Memory B cell (primary cell): Measurements from ENCODE around the gene HMCN2.

Experiments used
- ATAC-seq: fragments of 150-1000 bp; cut with Tn5 transposase; 2 replicates; pipeline ENCODE4 v1.10.0; 2021; ENCODE audit warnings: low read depth, mild to moderate bottlenecking, moderate library complexity
- DNase-seq, 2 donors: peaks; one replicate each; pipeline ENCODE4 v3.0.0; 2022; ENCODE audit warnings: low spot score in 2 of 2
- H3K27ac Mint-ChIP-seq: one replicate; pipeline ENCODE4 v1.8.0; 2022; ENCODE audit warnings: mild to moderate bottlenecking, moderate library complexity, mixed read lengths
- H3K27me3 Mint-ChIP-seq: one replicate; pipeline ENCODE4 v1.8.0; 2022; ENCODE audit warnings: mixed read lengths
- H3K36me3 Mint-ChIP-seq: one replicate; pipeline ENCODE4 v1.8.0; 2022; ENCODE audit warnings: mild to moderate bottlenecking, mixed read lengths
- H3K4me1 Mint-ChIP-seq: one replicate; pipeline ENCODE4 v1.8.0; 2022; ENCODE audit warnings: mixed read lengths
- H3K4me3 Mint-ChIP-seq: one replicate; pipeline ENCODE4 v1.8.0; 2022; ENCODE audit warnings: mild to moderate bottlenecking, moderate library complexity, mixed read lengths
- H3K9me3 Mint-ChIP-seq: one replicate; pipeline ENCODE4 v1.8.0; 2022; ENCODE audit warnings: mixed read lengths

HMCN2 gene

DNA sequence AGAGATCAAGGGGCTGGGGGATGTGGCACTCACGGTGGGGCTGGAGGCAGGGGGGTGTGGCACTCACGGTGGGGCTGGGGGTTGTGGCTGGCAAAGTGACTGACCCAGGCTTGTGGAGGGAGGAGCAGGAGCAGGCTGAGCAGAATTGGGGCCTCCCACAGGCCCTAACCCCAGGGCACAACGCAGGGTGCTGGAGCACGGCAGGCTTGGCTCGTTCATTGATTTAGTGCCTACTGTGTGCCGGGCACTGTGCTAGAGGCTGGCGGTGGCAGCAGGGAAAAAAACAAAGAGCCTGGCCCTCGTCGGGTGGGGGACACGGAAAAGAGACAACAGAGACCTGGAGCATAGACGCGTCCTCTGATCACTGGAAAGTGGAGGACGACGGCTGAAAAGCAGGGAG, 80.9 kb downstream of the HMCN2 start:
- Mint-ChIP-seq H3K4me3 (no peak overlapping the region), H3K27me3 (no peaks in the 10 kb centered on the region), H3K4me1 (no peaks in the 10 kb centered on the region), H3K27ac (no peak overlapping the region), H3K9me3 (no peaks in the 10 kb centered on the region), H3K36me3 (no peaks in the 10 kb centered on the region)
- DNase-seq (no peak), ATAC-seq (no peak)

DNA sequence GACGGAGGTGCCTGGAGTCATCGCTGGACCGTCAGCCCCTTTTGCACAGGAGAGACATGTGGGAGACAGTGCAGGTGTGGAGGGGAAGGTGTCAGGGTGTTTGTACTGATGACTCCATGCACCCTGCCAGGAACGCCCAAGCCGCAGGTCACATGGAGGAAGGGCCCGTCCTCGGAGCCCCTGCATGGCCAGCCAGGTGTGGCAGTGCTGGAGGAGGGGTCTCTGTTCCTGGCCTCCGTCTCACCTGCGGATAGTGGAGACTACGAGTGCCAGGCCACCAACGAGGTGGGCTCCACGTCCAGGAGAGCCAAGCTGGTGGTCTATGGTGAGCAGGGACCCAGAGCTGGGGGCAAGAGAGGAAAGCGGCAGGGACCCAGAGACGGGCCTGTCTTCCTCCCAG, 81.5 kb downstream of the HMCN2 start:
- no peak overlapping the region for H3K27ac Mint-ChIP-seq
- no peaks in the 10 kb centered on the region for H3K36me3 Mint-ChIP-seq
- H3K27me3 Mint-ChIP-seq = no peaks in the 10 kb centered on the region
- H3K4me3 Mint-ChIP-seq = no peak overlapping the region
- DNase-seq = no peak
- no peak for ATAC-seq
- peaks cover 3% of the 10 kb centered on the region for H3K4me1 Mint-ChIP-seq
- no peaks in the 10 kb centered on the region for H3K9me3 Mint-ChIP-seq

GRCh38 chr9:130347931-130348330, 82.4 kb downstream of the HMCN2 start:
- no peaks in the 10 kb centered on the region for H3K36me3 Mint-ChIP-seq
- H3K9me3 Mint-ChIP-seq = no peaks in the 10 kb centered on the region
- H3K27ac Mint-ChIP-seq = no peak overlapping the region
- H3K4me1 Mint-ChIP-seq = peaks cover 10% of the 10 kb centered on the region
- DNase-seq (no peak), ATAC-seq (no peak)
- no peaks in the 10 kb centered on the region for H3K27me3 Mint-ChIP-seq
- no peak overlapping the region for H3K4me3 Mint-ChIP-seq

- H3K36me3 Mint-ChIP-seq = no peaks in the 10 kb centered on the region
- no peak for DNase-seq
- H3K27ac Mint-ChIP-seq = no peak overlapping the region
- no peak overlapping the region for H3K4me3 Mint-ChIP-seq
- peaks cover 13% of the 10 kb centered on the region for H3K4me1 Mint-ChIP-seq
- H3K9me3 Mint-ChIP-seq = no peaks in the 10 kb centered on the region
- no peaks in the 10 kb centered on the region for H3K27me3 Mint-ChIP-seq
- ATAC-seq = no peak
Measured at GRCh38 chr9:130348341-130348740, 82.8 kb downstream of the HMCN2 start.

- ATAC-seq (no peak), DNase-seq (no peak)
- H3K4me3 Mint-ChIP-seq = no peak overlapping the region
- no peaks in the 10 kb centered on the region for H3K27me3 Mint-ChIP-seq
- no peaks in the 10 kb centered on the region for H3K36me3 Mint-ChIP-seq
- no peak overlapping the region for H3K27ac Mint-ChIP-seq
- no peaks in the 10 kb centered on the region for H3K9me3 Mint-ChIP-seq
- peaks cover 17% of the 10 kb centered on the region for H3K4me1 Mint-ChIP-seq
Measured at GRCh38 chr9:130348881-130349280, 83.3 kb downstream of the HMCN2 start.

- H3K27ac Mint-ChIP-seq = no peak overlapping the region
- no peak overlapping the region for H3K4me3 Mint-ChIP-seq
- ATAC-seq = no peak
- H3K9me3 Mint-ChIP-seq = no peaks in the 10 kb centered on the region
- no peaks in the 10 kb centered on the region for H3K36me3 Mint-ChIP-seq
- H3K4me1 Mint-ChIP-seq = peaks cover 17% of the 10 kb centered on the region
- DNase-seq = no peak
- no peaks in the 10 kb centered on the region for H3K27me3 Mint-ChIP-seq
Measured at GRCh38 chr9:130349398-130349797, 83.8 kb downstream of the HMCN2 start.

- no peak for ATAC-seq
- Mint-ChIP-seq H3K36me3 (no peaks in the 10 kb centered on the region), H3K27me3 (no peaks in the 10 kb centered on the region), H3K9me3 (no peaks in the 10 kb centered on the region), H3K4me3 (no peak overlapping the region), H3K27ac (peak overlapping the region; percentile 57), H3K4me1 (peaks cover 18% of the 10 kb centered on the region)
- DNase-seq = no peak
Measured at GRCh38 chr9:130351343-130351742, 85.8 kb downstream of the HMCN2 start.

DNA sequence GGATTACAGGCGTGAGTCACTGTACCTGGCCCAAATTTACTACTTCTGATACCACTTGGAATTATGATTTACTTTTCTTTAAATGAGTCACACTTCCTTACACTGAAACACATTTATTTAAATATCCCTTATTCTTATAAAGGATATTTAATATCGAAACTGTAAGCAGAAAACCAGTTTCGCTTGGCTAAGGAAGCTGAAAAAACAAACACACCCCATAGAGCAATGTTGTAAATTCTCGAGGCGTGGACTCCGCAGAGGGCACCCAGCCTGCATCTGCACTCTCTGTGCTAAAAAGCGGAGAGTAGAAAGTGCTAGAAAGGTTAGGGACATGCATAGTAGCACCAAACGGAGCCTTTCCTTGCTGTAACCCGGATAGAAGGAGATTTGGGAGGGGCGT, 86.5 kb downstream of the HMCN2 start:
- no peaks in the 10 kb centered on the region for H3K36me3 Mint-ChIP-seq
- H3K27ac Mint-ChIP-seq = peak overlapping the region; percentile 57
- DNase-seq = peak in 1 of 2 donors; percentile 21
- peak overlapping the region; percentile 61 for H3K4me3 Mint-ChIP-seq
- H3K27me3 Mint-ChIP-seq = peaks cover 6% of the 10 kb centered on the region
- peak; percentile 96 for ATAC-seq
- H3K9me3 Mint-ChIP-seq = peaks cover 4% of the 10 kb centered on the region
- peaks cover 25% of the 10 kb centered on the region for H3K4me1 Mint-ChIP-seq

- Mint-ChIP-seq H3K9me3 (peaks cover 4% of the 10 kb centered on the region), H3K4me3 (no peak overlapping the region), H3K27me3 (peaks cover 6% of the 10 kb centered on the region), H3K4me1 (peaks cover 29% of the 10 kb centered on the region), H3K36me3 (no peaks in the 10 kb centered on the region), H3K27ac (peak overlapping the region; percentile 57)
- no peak for DNase-seq
- ATAC-seq = no peak
Measured at GRCh38 chr9:130352586-130353285, 87.2 kb downstream of the HMCN2 start.

DNA sequence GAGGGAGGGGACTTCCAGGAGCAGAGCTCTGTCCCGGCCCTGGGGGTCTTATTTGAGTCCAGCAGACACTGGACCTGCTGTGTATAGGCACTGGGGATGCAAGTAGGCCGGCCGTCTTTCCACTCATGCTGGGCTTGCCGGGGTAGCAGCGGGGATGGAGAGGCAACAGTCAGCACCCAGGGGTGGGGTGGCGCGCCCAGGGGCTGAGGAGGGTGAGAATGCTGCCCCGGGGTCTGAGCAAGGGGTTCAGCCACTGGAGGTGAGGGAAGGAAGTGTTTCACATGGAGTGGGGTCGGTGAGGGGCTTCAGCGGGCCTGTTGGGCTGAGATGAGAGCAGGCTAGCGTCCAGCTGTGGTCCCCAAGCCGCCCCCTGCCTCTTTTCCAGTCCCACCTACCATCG, 88.8 kb downstream of the HMCN2 start:
- ATAC-seq = no peak
- H3K27me3 Mint-ChIP-seq = peaks cover 6% of the 10 kb centered on the region
- H3K27ac Mint-ChIP-seq = no peak overlapping the region
- peaks cover 34% of the 10 kb centered on the region for H3K4me1 Mint-ChIP-seq
- no peak for DNase-seq
- no peaks in the 10 kb centered on the region for H3K36me3 Mint-ChIP-seq
- no peak overlapping the region for H3K4me3 Mint-ChIP-seq
- peaks cover 4% of the 10 kb centered on the region for H3K9me3 Mint-ChIP-seq

DNA sequence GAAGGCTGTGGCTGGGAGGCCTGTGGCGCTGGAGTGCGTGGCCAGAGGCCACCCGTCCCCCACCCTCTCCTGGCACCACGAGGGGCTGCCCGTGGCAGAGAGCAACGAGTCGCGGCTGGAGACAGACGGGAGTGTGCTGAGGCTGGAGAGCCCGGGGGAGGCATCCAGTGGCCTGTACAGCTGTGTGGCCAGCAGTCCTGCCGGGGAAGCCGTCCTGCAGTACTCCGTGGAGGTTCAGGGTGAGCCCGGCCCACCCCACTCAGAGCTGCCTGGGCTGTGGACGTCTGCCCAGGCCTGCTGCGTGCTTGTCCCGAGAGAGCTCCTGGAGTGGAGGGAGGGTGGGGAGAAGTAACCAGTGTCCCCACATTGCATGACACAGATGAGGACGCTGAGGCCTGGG, 89.2 kb downstream of the HMCN2 start:
- Mint-ChIP-seq H3K9me3 (peaks cover 4% of the 10 kb centered on the region), H3K36me3 (no peaks in the 10 kb centered on the region), H3K4me3 (no peak overlapping the region), H3K27ac (no peak overlapping the region), H3K4me1 (peaks cover 34% of the 10 kb centered on the region), H3K27me3 (peaks cover 6% of the 10 kb centered on the region)
- ATAC-seq (no peak), DNase-seq (no peak)

GRCh38 chr9:130356033-130356432, 90.5 kb downstream of the HMCN2 start:
- no peaks in the 10 kb centered on the region for H3K36me3 Mint-ChIP-seq
- peaks cover 7% of the 10 kb centered on the region for H3K9me3 Mint-ChIP-seq
- H3K4me1 Mint-ChIP-seq = peaks cover 45% of the 10 kb centered on the region
- no peak for DNase-seq
- H3K27ac Mint-ChIP-seq = no peak overlapping the region
- ATAC-seq = no peak
- no peak overlapping the region for H3K4me3 Mint-ChIP-seq
- H3K27me3 Mint-ChIP-seq = peaks cover 11% of the 10 kb centered on the region

DNA sequence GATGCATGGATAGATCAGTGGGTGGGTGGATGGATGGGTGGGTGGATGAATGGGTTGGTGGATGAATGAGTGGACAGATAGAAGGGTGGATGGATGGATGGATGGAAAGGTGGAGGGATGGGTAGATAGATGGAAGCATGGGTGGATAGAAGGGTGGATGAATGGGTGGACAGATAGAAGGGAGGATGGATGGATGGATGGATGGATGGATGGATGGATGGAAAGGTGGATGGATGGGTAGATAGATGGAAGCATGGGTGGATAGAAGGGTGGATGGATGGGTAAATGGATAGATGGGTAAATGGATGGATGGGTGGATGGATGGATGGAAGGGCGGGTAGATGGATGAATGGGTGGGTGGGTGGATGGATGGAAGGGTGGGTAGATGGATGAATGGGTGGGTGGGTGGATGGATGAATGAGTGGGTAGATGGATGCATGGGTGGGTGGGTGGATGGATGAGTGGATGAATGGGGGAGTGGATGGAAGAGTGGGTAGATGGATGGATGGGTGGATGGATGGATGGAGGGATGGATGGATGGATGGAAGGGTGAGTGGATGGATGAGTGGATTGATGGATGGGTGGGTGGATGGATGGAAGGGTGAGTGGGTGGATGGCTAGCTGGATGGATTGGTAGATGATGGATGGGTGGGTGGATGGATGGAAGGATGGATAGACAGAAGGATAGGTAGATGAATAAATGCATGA, 91.5 kb downstream of the HMCN2 start:
- H3K27ac Mint-ChIP-seq = no peak overlapping the region
- H3K4me3 Mint-ChIP-seq = no peak overlapping the region
- peaks cover 7% of the 10 kb centered on the region for H3K9me3 Mint-ChIP-seq

GRCh38 chr9:130358928-130359327, 93.4 kb downstream of the HMCN2 start:
- Mint-ChIP-seq H3K9me3 (peaks cover 7% of the 10 kb centered on the region), H3K27ac (no peak overlapping the region), H3K4me3 (no peak overlapping the region), H3K27me3 (peaks cover 14% of the 10 kb centered on the region), H3K4me1 (peaks cover 31% of the 10 kb centered on the region), H3K36me3 (no peaks in the 10 kb centered on the region)
- ATAC-seq (no peak), DNase-seq (no peak)

More for the DNA sequence above, 91.5 kb downstream of the HMCN2 start:
- Mint-ChIP-seq H3K27me3 (peaks cover 11% of the 10 kb centered on the region), H3K4me1 (peaks cover 44% of the 10 kb centered on the region), H3K36me3 (no peaks in the 10 kb centered on the region)
- no peak for DNase-seq
- ATAC-seq = no peak

GRCh38 chr9:130359819-130360218, 94.3 kb downstream of the HMCN2 start:
- no peak overlapping the region for H3K4me3 Mint-ChIP-seq
- DNase-seq = no peak
- H3K27ac Mint-ChIP-seq = no peak overlapping the region
- no peaks in the 10 kb centered on the region for H3K36me3 Mint-ChIP-seq
- H3K27me3 Mint-ChIP-seq = peaks cover 14% of the 10 kb centered on the region
- peaks cover 31% of the 10 kb centered on the region for H3K4me1 Mint-ChIP-seq
- peaks cover 7% of the 10 kb centered on the region for H3K9me3 Mint-ChIP-seq
- ATAC-seq = no peak
